PC-9 (cell line): ENCODE results near the gene ARIH1.
"Not testable (repeated sequence)": the region's sequence is repeated elsewhere in the genome, so short reads cannot be mapped to it uniquely, and the experiment has no call there.

Experiments
- EZH2 ChIP-seq: fragments of 200-600 bp; sonication (generic); IDR thresholded peaks from 2 replicates; pipeline ENCODE4 v1.8.0; 2017; ENCODE audit warnings: antibody characterized with exemption, low read depth
- TF ChIP-seq, protein P1 (sequence below): fragments of 200-600 bp; sonication (generic); conservative IDR thresholded peaks from 2 replicates; pipeline ENCODE4 v1.6.1; 2017; ENCODE audit warnings: mixed run types, antibody characterized with exemption, mild to moderate bottlenecking, moderate library complexity

DNA sequence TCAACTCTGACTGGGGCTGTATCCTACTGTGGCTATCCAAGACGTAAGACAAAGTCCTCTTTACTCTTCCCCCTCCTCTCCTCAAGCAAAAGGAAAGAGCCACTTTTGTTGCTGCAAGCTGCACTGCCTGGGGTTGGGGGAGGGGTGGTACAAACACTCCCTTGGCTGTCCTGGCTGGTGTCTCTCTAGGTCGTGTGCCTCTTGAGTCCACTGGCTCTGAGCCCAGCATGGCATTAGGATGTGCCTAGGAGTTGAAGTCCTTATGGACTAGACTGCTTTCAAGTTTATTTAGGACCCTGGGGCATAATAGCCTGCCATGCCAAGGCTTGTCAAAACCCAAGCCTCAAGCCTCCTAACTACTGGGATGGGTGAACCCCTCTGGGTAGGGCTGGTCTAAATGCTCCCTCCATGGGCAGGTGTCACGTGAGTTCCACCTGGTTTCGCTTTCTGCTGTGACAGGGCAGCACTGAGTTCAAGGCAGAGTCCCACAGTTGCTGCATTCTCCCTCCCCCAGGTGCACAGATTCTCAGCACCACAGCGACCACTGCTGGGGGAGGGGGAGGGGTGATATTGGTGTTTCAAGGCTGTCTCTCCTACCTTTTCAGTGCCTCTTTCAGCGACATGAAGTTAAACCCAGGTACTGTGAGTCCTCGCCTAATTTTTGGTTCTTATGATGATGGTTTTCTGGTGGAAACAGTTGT lies 141.6 kb downstream of the ARIH1 start:
- TF ChIP-seq, protein P1, sequence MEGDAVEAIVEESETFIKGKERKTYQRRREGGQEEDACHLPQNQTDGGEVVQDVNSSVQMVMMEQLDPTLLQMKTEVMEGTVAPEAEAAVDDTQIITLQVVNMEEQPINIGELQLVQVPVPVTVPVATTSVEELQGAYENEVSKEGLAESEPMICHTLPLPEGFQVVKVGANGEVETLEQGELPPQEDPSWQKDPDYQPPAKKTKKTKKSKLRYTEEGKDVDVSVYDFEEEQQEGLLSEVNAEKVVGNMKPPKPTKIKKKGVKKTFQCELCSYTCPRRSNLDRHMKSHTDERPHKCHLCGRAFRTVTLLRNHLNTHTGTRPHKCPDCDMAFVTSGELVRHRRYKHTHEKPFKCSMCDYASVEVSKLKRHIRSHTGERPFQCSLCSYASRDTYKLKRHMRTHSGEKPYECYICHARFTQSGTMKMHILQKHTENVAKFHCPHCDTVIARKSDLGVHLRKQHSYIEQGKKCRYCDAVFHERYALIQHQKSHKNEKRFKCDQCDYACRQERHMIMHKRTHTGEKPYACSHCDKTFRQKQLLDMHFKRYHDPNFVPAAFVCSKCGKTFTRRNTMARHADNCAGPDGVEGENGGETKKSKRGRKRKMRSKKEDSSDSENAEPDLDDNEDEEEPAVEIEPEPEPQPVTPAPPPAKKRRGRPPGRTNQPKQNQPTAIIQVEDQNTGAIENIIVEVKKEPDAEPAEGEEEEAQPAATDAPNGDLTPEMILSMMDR, result not testable (repeated sequence)
- TF ChIP-seq EZH2, result not testable (repeated sequence)
